GM23338 (cell line): ENCODE measurements around the gene ZNF830.

Source experiments
- EZH2 ChIP-seq: fragments of 200-600 bp; sonication (generic); IDR thresholded peaks from one replicate; pipeline ENCODE4 v1.8.0; 2017; ENCODE audit warnings: antibody characterized with exemption, mild to moderate bottlenecking, low read depth; ENCODE audit not compliant: unreplicated experiment
- EZH2phosphoT487 ChIP-seq: fragments of 200-600 bp; sonication (generic); IDR thresholded peaks from one replicate; pipeline ENCODE4 v1.8.1; 2018; ENCODE audit warnings: antibody characterized with exemption; ENCODE audit not compliant: unreplicated experiment
- POLR2AphosphoS5 ChIP-seq: IDR thresholded peaks from 2 replicates; pipeline ENCODE4 v1.6.1; 2016; ENCODE audit warnings: antibody characterized with exemption, low read depth
- TF ChIP-seq, protein P1 (sequence below), 2 experiments: fragments of 200-600 bp in 1 of 2; sonication (generic) in 1 of 2; conservative IDR thresholded peaks; 2 replicates each; pipeline versions ENCODE4 v1.5.1 to v1.6.1; 2016 to 2017; ENCODE audit warnings: antibody characterized with exemption in 2 of 2, low read depth in 2 of 2, mild to moderate bottlenecking in 2 of 2, moderate library complexity in 1 of 2
- TF ChIP-seq, protein P2 (sequence below): IDR thresholded peaks from one replicate; pipeline ENCODE4 v1.6.1; 2018; ENCODE audit warnings: antibody characterized with exemption; ENCODE audit not compliant: unreplicated experiment
- TF ChIP-seq, protein P3 (sequence below): IDR thresholded peaks from 2 replicates; pipeline ENCODE4 v1.6.1; 2016; ENCODE audit warnings: antibody characterized with exemption

DNA sequence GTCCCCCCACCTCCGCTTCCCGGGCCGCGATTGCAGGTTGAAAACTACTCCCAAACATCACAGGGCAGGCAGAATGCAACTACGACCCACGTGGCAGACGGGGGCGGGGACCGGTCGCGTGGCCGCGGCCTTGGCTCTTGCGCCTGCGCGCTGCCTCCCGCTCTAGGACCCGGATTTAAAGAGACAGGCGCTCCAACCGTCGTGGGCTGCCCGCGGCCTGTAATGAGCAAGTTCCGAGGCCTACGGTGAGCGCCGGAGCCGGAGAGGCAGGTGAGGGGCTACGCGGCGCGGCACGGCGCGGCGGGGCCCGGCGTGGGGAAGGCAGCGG is 19.0 kb downstream of the ZNF830 start, which contains the start of gene LIG3:
- TF ChIP-seq POLR2AphosphoS5 (peak; percentile 76), EZH2 (no peak), EZH2phosphoT487 (no peak)
- TF ChIP-seq, protein P1, sequence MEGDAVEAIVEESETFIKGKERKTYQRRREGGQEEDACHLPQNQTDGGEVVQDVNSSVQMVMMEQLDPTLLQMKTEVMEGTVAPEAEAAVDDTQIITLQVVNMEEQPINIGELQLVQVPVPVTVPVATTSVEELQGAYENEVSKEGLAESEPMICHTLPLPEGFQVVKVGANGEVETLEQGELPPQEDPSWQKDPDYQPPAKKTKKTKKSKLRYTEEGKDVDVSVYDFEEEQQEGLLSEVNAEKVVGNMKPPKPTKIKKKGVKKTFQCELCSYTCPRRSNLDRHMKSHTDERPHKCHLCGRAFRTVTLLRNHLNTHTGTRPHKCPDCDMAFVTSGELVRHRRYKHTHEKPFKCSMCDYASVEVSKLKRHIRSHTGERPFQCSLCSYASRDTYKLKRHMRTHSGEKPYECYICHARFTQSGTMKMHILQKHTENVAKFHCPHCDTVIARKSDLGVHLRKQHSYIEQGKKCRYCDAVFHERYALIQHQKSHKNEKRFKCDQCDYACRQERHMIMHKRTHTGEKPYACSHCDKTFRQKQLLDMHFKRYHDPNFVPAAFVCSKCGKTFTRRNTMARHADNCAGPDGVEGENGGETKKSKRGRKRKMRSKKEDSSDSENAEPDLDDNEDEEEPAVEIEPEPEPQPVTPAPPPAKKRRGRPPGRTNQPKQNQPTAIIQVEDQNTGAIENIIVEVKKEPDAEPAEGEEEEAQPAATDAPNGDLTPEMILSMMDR (conservative IDR thresholded peaks at IDR 0.05; ENCODE audit: low read depth in 2 of 2), result no peak
- TF ChIP-seq, protein P2, sequence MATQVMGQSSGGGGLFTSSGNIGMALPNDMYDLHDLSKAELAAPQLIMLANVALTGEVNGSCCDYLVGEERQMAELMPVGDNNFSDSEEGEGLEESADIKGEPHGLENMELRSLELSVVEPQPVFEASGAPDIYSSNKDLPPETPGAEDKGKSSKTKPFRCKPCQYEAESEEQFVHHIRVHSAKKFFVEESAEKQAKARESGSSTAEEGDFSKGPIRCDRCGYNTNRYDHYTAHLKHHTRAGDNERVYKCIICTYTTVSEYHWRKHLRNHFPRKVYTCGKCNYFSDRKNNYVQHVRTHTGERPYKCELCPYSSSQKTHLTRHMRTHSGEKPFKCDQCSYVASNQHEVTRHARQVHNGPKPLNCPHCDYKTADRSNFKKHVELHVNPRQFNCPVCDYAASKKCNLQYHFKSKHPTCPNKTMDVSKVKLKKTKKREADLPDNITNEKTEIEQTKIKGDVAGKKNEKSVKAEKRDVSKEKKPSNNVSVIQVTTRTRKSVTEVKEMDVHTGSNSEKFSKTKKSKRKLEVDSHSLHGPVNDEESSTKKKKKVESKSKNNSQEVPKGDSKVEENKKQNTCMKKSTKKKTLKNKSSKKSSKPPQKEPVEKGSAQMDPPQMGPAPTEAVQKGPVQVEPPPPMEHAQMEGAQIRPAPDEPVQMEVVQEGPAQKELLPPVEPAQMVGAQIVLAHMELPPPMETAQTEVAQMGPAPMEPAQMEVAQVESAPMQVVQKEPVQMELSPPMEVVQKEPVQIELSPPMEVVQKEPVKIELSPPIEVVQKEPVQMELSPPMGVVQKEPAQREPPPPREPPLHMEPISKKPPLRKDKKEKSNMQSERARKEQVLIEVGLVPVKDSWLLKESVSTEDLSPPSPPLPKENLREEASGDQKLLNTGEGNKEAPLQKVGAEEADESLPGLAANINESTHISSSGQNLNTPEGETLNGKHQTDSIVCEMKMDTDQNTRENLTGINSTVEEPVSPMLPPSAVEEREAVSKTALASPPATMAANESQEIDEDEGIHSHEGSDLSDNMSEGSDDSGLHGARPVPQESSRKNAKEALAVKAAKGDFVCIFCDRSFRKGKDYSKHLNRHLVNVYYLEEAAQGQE, result no peak
- TF ChIP-seq, protein P3, sequence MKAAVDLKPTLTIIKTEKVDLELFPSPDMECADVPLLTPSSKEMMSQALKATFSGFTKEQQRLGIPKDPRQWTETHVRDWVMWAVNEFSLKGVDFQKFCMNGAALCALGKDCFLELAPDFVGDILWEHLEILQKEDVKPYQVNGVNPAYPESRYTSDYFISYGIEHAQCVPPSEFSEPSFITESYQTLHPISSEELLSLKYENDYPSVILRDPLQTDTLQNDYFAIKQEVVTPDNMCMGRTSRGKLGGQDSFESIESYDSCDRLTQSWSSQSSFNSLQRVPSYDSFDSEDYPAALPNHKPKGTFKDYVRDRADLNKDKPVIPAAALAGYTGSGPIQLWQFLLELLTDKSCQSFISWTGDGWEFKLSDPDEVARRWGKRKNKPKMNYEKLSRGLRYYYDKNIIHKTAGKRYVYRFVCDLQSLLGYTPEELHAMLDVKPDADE, result no peak
